IPS DF 19.7 (cell line): ENCODE measurements around the gene ADCY5.

ENCODE experiments used
- DNase-seq: peaks from one replicate; pipeline ENCODE4 v3.0.0-alpha.2; 2013; ENCODE audit warnings: low read depth, low spot score

Gene ADCY5

GRCh38 chr3:123326531-123326930 is 122.4 kb downstream of the ADCY5 start:
- DNase-seq, result no peak

GRCh38 chr3:123325766-123326256 is 123.1 kb downstream of the ADCY5 start:
- no peak for DNase-seq

DNA sequence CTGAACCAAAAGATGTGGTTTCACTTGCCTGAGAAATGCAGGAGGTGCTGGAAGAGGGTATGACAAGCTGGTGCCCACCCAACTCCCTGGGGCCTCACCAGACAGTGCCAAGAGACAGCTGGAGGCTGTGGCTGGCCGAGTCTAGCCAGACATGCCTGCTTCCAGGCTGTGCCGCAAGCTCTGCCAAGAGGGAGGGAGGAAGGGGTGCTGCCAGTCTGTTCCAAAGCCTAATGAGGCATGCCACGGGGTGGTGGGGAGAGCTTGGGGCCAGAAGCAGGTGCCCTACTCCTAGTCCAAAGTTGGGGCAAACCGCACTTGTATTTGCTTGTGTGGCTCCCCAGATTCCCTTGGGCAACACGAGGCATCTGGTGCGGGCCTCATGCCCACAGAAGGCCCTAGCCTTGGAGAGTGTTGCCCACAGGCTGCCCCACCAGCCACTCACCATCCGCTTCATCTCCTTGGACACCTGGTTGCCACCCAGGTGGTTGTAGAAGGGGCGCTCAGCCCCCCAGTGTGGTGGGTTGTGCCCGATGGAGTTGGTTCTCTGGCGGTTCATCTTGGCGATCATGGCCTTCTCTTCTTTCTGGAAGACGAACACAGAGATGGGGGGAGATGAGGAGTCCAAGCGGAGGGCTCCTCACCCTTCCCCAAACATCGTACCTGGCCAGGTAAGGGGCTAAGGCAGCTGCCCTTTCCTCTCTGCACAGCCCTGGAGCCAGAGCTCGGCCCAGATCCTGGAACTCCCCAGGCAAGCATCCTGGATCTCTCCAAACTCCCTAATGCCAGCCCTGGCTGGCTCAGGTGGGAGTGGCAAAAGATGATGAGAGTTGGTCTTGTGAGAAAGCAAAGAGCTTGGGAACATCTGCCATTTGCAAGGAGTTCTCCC is 123.8 kb downstream of the ADCY5 start:
- no peak for DNase-seq

GRCh38 chr3:123323781-123324180 is 125.1 kb downstream of the ADCY5 start:
- DNase-seq, result no peak

DNA sequence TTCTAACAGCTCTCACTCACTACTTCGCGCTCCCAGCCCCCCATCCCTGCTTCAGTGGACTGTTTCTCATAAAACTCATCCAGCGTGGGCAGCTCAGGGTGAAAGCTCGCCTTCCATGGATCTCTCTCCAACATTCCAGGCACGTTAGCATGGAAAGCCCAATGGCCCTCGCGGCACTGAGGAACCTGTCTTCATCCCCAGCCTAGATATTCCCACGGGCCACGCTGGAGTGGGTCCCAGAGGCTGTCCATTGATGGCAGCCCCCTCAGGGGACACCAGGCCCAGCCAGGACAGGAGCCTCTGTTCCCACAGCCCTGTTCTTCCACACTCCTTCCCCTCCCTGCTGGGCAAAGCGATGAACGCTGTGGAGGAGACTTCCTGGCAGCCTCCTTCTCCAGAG is 126.0 kb downstream of the ADCY5 start:
- DNase-seq, result no peak

- DNase-seq, result no peak
Measured at GRCh38 chr3:123321806-123322205, 127.1 kb downstream of the ADCY5 start.

GRCh38 chr3:123320221-123320620 is 128.7 kb downstream of the ADCY5 start:
- no peak for DNase-seq

DNA sequence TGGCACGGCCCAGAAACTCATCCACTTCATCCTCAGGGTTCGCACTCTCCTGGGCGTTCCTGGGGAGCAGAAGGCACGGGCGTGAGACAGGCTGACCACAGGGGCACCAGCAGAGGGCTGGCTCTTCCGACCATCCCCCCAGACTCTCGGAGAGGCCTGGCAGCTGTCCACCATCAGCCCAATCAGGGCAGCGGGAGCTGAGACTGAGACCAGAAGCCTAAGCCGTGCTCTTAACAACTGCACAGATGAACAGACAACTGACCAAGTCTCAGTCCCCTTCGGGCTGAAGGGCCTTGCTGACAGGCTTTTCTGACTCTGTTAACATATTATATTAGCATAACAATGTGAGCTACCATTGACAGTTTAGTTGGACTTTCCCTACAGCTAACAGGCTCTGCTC is 129.1 kb downstream of the ADCY5 start:
- peak; percentile 38 for DNase-seq

DNA sequence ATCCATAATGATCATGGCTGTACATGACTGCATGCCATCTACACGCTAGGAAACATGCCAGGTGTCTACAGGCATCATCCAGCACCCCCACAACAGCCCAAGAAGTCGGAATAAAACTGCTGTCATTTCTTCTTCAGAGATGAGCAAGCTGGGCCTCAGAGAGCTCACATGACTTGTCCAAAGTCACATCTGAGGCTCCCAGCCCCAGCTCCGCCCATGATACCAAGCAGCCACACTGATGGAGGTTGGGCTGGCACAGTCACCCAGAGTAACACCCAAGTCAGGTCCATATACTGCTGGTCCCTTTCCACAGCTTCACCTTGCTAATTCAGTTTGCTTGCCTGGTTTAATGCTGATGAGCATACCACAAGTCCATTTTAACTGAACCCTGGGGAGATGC is 130.5 kb downstream of the ADCY5 start:
- no peak for DNase-seq

- DNase-seq, result no peak
Measured at GRCh38 chr3:123317716-123318115, 131.2 kb downstream of the ADCY5 start.

- no peak for DNase-seq
Measured at GRCh38 chr3:123315271-123315595, 133.7 kb downstream of the ADCY5 start.

- peak; percentile 98 for DNase-seq
Measured at GRCh38 chr3:123314359-123315270, 134.3 kb downstream of the ADCY5 start.

DNA sequence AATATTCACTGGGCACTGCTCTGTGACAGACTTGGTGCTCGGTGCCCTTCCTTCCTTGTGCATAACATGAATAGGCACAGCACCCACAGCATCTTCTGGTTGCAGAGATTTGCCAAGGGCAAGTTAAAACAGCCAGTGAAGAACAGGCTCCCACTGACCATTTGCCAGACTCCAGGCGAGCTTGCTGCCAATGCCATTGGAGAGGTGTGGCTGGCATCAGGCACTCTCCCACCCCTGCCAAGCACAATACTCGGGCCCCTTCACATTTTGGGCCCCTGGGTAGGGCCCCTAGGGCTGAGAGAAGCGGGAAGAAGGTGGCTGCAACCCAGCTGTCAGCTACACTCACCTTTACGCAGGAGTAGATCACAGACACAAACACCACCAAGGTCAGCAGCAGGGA is 135.0 kb downstream of the ADCY5 start:
- no peak for DNase-seq

DNA sequence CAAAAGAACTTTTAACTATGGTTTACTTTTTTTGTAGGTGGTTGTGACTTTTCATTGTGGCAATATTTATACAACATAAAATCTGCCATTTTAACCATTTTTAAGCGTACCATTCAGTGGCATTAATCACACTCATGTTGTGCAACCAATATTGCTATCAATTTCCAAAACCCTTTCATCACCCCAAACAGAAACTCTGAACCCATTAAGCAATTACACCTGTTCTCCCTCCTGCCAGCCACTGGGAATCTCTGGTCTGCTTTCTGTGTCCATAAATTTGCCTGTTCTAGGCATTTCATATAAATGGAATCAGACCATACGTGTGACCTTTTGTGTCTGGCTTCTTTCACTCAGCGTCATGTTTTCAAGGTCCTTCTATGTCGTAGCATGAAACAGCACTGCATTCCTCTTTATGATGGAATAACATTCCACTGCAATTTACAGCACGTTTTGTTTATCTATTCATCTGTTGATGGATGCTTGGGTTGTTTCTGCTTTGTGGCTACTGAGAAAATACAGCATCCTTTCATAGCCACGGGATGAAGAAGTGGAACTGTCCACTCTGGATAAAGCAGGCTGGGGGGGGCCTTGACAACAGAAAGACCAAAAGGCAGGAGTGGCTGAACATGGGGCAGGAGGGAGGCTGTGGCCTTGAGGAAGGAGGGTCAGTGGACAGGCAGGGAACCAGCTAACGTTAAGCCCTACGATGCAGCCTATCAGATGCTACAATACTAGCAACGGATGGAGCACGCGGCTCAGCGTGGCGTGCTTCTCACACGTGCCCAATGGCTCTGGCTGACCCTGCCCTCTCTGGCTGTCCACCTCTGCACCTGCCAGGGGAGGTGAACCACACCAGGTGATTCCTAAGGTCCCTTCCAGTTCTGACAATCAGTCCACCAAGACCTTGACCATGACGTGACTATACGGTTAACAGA is 136.3 kb downstream of the ADCY5 start:
- DNase-seq, result no peak

DNA sequence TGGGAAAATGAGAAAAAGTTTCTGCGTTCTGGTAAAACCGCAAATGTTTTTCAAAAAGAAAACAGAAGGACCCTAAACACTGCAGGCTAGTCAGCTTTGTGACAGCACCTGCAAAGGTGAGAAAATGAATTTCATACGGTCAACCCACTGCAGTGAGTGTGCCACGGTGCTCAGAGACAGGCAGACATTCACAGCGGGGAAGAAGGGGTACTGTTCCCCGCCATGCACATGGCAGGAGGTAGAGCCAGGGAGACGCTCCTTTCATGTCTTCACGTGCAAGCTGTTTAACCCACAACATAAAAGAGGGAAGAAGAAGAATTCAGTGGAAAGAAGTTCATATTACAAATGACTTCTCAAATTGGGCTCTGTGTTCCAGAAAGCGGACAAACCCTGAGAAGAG is 137.7 kb downstream of the ADCY5 start:
- no peak for DNase-seq

GRCh38 chr3:123310741-123311140 is 138.1 kb downstream of the ADCY5 start:
- no peak for DNase-seq

- no peak for DNase-seq
Measured at GRCh38 chr3:123310186-123310585, 138.7 kb downstream of the ADCY5 start.

DNA sequence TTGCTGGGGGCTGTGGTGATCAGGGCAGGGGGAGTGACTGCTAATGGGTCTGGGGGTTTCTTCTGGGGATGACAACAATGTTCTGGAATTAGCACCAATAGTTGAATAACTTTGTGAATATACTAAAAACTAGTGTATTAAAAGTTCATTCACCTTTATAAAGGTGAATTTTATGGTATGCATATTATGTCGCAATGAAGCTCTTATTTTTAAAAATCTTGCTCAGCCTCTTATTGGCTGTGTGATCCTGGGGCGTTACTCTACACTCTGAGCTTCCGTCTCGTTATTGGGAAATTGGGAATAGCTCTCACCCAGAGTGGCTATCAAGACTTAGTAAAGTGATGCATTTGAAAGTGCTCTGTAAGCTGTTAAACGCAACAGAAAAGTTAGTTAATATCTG is 141.8 kb downstream of the ADCY5 start:
- DNase-seq, result no peak

GRCh38 chr3:123305192-123305591 is 143.7 kb downstream of the ADCY5 start:
- no peak for DNase-seq

GRCh38 chr3:123303976-123304560 is 144.8 kb downstream of the ADCY5 start:
- no peak for DNase-seq

GRCh38 chr3:123302961-123303360 is 145.9 kb downstream of the ADCY5 start:
- no peak for DNase-seq
